H1 (cell line): ENCODE results near the gene RRBP1.

Source experiments
- ATF2 ChIP-seq: IDR thresholded peaks from 2 replicates; pipeline ENCODE4 v1.6.1; 2012; ENCODE audit warnings: low read length, inconsistent platforms
- CBX8 ChIP-seq: fragments of 300-800, 300-1000 bp; sonication (generic); IDR thresholded peaks from 2 replicates; pipeline ENCODE4 v1.7.1; 2016; ENCODE audit warnings: low read depth, low read length, borderline replicate concordance
- CHD2 ChIP-seq: IDR thresholded peaks from 2 replicates; pipeline ENCODE4 v1.6.1; 2012; ENCODE audit warnings: low read length, improper control_type of control experiment
- CTCF ChIP-seq, 3 experiments: IDR thresholded peaks; 1 replicate in 2 of 3; 2 replicates in 1 of 3; pipeline versions ENCODE4 v1.5.1 to v1.6.1; 2011; ENCODE audit warnings: low read length in 3 of 3, mild to moderate bottlenecking in 3 of 3, inconsistent platforms in 2 of 3, low read depth in 1 of 3, moderate library complexity in 1 of 3; ENCODE audit not compliant: insufficient read depth in 1 of 3; ENCODE audit errors: control extremely low read depth in 1 of 3
- HDAC6 ChIP-seq: IDR thresholded peaks from one replicate; pipeline ENCODE4 v1.7.1; 2012; ENCODE audit warnings: low read depth, mild to moderate bottlenecking, inconsistent platforms, low read length, moderate library complexity
- JUND ChIP-seq: IDR thresholded peaks from 2 replicates; pipeline ENCODE4 v1.6.1; 2011; ENCODE audit warnings: mild to moderate bottlenecking, improper control_type of control experiment, low read length
- POLR2A ChIP-seq, 2 experiments: IDR thresholded peaks; 1 replicate in 1 of 2; 2 replicates in 1 of 2; pipeline ENCODE4 v1.6.1; 2011; ENCODE audit warnings: low read depth in 2 of 2, low read length in 2 of 2, mild to moderate bottlenecking in 2 of 2; ENCODE audit errors: control extremely low read depth in 1 of 2
- POLR2AphosphoS5 ChIP-seq: IDR thresholded peaks from 2 replicates; pipeline ENCODE4 v1.6.1; 2011; ENCODE audit warnings: low read depth, low read length
- SIN3A ChIP-seq, 2 experiments: IDR thresholded peaks in 1 of 2; conservative IDR thresholded peaks in 1 of 2; 2 replicates each; pipeline ENCODE4 v1.6.1; 2011 to 2012; ENCODE audit warnings: low read length in 2 of 2, improper control_type of control experiment in 1 of 2, low read depth in 1 of 2, mild to moderate bottlenecking in 1 of 2
- SP1 ChIP-seq: IDR thresholded peaks from 2 replicates; pipeline ENCODE4 v1.6.1; 2011; ENCODE audit warnings: low read depth, low read length
- SP4 ChIP-seq: IDR thresholded peaks from 2 replicates; pipeline ENCODE4 v1.6.1; 2012; ENCODE audit warnings: low read length, inconsistent platforms
- TBP ChIP-seq: IDR thresholded peaks from 2 replicates; pipeline ENCODE4 v1.6.1; 2011; ENCODE audit warnings: low read depth, low read length, improper control_type of control experiment
- TCF12 ChIP-seq: IDR thresholded peaks from 2 replicates; pipeline ENCODE4 v1.6.1; 2011; ENCODE audit warnings: low read depth, mild to moderate bottlenecking, low read length
- USF2 ChIP-seq: IDR thresholded peaks from 2 replicates; pipeline ENCODE4 v1.6.1; 2011; ENCODE audit warnings: low read length, improper control_type of control experiment

GRCh38 chr20:17608701-17609497 is 73.1 kb downstream of the RRBP1 start:
- TF ChIP-seq TBP (no peak), CTCF (IDR thresholded peaks at IDR 0.05; ENCODE audit: control extremely low read depth in 1 of 3, insufficient read depth in 1 of 3, low read depth in 1 of 3, low read length in 3 of 3) (no peak), JUND (no peak), SP1 (no peak), CHD2 (no peak), TCF12 (no peak), POLR2A (IDR thresholded peaks at IDR 0.05; ENCODE audit: control extremely low read depth in 1 of 2, low read depth in 2 of 2, low read length in 2 of 2) (no peak), SIN3A (conservative IDR thresholded peaks at IDR 0.05 in 1 of 2, IDR thresholded peaks at IDR 0.05 in 1 of 2; ENCODE audit: low read depth in 1 of 2, low read length in 2 of 2) (no peak), ATF2 (no peak), USF2 (no peak), CBX8 (no peak), HDAC6 (no peak), SP4 (no peak), POLR2AphosphoS5 (no peak)
